Esophagus muscularis mucosa (tissue), 4 donors: ENCODE measurements around the gene KCNG4. TPM values are rescaled to one million over a fixed set of nuclear protein-coding genes. Genes with fewer than 3 reads are reported as not detected.
A peak's percentile ranks its signal among the peaks of the same experiment; 100 is the strongest.

ENCODE experiments used
- DNase-seq: peaks from one replicate; pipeline ENCODE4 v3.0.0-alpha.2; 2017; ENCODE audit errors: extremely low spot score
- H3K27ac ChIP-seq, 4 donors: fragments of 200-600 bp; sonication (generic); replicated peaks in 1 of 4; 1 replicate in 3 of 4; 2 replicates in 1 of 4; pipeline ENCODE4 v1.5.1; 2016 to 2019; ENCODE audit warnings: mild to moderate bottlenecking in 1 of 4
- H3K27me3 ChIP-seq, 4 donors: fragments of 200-600 bp; sonication (generic); one replicate each; pipeline versions ENCODE4 v1.5.1 to v1.6.0; 2016 to 2019
- H3K36me3 ChIP-seq, 4 donors: fragments of 200-600 bp; sonication (generic); one replicate each; pipeline ENCODE4 v1.5.1; 2016 to 2019
- H3K4me1 ChIP-seq, 4 donors: fragments of 200-600 bp; sonication (generic); one replicate each; pipeline ENCODE4 v1.5.1; 2016 to 2019
- H3K4me3 ChIP-seq, 4 donors: fragments of 200-600 bp; sonication (generic); 1 replicate in 2 of 4; 2 replicates in 2 of 4; pipeline ENCODE4 v1.5.1; 2016 to 2019; ENCODE audit warnings: mild to moderate bottlenecking in 4 of 4, moderate library complexity in 1 of 4
- H3K9me3 ChIP-seq, 4 donors: fragments of 200-600 bp; sonication (generic); 1 replicate in 3 of 4; 2 replicates in 1 of 4; pipeline ENCODE4 v1.5.1; 2016 to 2019
- EP300 ChIP-seq: sonication (generic); formaldehyde crosslinking; IDR thresholded peaks from one replicate; pipeline ENCODE4 v1.6.1; 2017; ENCODE audit warnings: antibody characterized with exemption
- POLR2A ChIP-seq: fragments of 450-650 bp; IDR thresholded peaks from one replicate; pipeline ENCODE4 v1.6.1; 2017; ENCODE audit warnings: antibody characterized with exemption, moderate library complexity, mild to moderate bottlenecking, low read depth
- POLR2AphosphoS5 ChIP-seq, 2 donors: sonication (generic); formaldehyde crosslinking; IDR thresholded peaks; one replicate each; pipeline ENCODE4 v1.6.1; 2017; ENCODE audit warnings: antibody characterized with exemption in 2 of 2
- WGBS: methylation state at CpG from one replicate; pipeline ENCODE4 v1.1.5; 2018; 5-methylcytosine and 5-hydroxymethylcytosine counted together
- intact Hi-C: fragments of 100-400 bp; cut with DNase I; formaldehyde crosslinking; loops from one replicate; pipeline ENCODE4 v1.15.1; 2023
- total RNA-seq, 4 donors: library from RNA; depleted of rRNA; stranded (reverse); fragments of >200 nt; gene quantifications; one replicate each; pipeline versions ENCODE4 v1.1.0 to v1.2.1, GENCODE V29; 2016
- TF ChIP-seq, protein P1 (sequence below), 3 experiments: fragments of 200-600 bp in 2 of 3; fragments of 450-650 bp in 1 of 3; sonication (generic) in 2 of 3; IDR thresholded peaks; one replicate each; pipeline ENCODE4 v1.5.1; 2017 to 2019; ENCODE audit warnings: antibody characterized with exemption in 3 of 3, mild to moderate bottlenecking in 2 of 3, moderate library complexity in 1 of 3

The KCNG4 gene, protein sequence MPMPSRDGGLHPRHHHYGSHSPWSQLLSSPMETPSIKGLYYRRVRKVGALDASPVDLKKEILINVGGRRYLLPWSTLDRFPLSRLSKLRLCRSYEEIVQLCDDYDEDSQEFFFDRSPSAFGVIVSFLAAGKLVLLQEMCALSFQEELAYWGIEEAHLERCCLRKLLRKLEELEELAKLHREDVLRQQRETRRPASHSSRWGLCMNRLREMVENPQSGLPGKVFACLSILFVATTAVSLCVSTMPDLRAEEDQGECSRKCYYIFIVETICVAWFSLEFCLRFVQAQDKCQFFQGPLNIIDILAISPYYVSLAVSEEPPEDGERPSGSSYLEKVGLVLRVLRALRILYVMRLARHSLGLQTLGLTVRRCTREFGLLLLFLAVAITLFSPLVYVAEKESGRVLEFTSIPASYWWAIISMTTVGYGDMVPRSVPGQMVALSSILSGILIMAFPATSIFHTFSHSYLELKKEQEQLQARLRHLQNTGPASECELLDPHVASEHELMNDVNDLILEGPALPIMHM
- not detected for total RNA-seq

GRCh38 chr16:84239909-84240308, at the start of gene KCNG4:
Gene KCNG4 (minus strand): TSS chr16:84240012. CDS start chr16:84237485, 2,527 bp downstream.
- Histone ChIP-seq H3K4me3 (no peak within 1 kb of the TSS), H3K27ac (no peak within 1 kb of the TSS), H3K4me1 (peaks cover 0 to 11% (median 3%) of the 10 kb centered on the region in 4 donors), H3K9me3 (no peaks in the 10 kb centered on the region), H3K36me3 (no peaks in the 10 kb centered on the region), H3K27me3 (peaks cover 0 to 55% (median 2%) of the 10 kb centered on the region in 4 donors)
- TF ChIP-seq POLR2A (no peak), POLR2AphosphoS5 (IDR thresholded peaks at IDR 0.05) (no peak), EP300 (no peak)
- TF ChIP-seq, protein P1, sequence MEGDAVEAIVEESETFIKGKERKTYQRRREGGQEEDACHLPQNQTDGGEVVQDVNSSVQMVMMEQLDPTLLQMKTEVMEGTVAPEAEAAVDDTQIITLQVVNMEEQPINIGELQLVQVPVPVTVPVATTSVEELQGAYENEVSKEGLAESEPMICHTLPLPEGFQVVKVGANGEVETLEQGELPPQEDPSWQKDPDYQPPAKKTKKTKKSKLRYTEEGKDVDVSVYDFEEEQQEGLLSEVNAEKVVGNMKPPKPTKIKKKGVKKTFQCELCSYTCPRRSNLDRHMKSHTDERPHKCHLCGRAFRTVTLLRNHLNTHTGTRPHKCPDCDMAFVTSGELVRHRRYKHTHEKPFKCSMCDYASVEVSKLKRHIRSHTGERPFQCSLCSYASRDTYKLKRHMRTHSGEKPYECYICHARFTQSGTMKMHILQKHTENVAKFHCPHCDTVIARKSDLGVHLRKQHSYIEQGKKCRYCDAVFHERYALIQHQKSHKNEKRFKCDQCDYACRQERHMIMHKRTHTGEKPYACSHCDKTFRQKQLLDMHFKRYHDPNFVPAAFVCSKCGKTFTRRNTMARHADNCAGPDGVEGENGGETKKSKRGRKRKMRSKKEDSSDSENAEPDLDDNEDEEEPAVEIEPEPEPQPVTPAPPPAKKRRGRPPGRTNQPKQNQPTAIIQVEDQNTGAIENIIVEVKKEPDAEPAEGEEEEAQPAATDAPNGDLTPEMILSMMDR (IDR thresholded peaks at IDR 0.05): no peak
- DNase-seq: no peak
- 33% methylated on average over 2 of the region's 7 CpGs for WGBS
- intact Hi-C loops: no loop called here

DNA sequence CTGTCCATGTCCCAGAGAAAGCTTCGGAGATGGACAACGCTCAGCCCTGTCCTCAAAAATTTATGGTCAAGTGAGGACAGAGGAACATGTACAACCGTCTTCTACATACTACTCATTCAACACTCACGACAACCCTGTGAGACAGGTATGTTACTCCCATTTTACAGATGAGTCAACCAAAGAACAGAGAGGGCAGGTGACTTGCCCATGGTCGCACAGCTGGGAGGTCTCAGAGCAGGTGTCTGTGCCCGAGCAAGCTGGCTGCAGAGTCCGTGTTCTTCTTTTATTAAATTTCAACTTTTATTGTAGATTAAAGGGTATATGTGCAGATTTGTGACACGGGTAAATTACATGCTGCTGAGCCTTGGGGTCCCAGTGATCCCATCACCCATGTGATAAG, 49.1 kb upstream of the KCNG4 start:
- H3K27ac ChIP-seq: no peak overlapping the region
- peaks cover 25 to 45% (median 29%) of the 10 kb centered on the region in 4 donors for H3K4me1 ChIP-seq
- no peak for DNase-seq
- intact Hi-C loops: no loop called here
- WGBS: 77% methylated on average over 8 of the region's 8 CpGs
- peaks cover 0 to 34% (median 0%) of the 10 kb centered on the region in 4 donors for H3K27me3 ChIP-seq
- no peaks in the 10 kb centered on the region for H3K36me3 ChIP-seq
- peaks cover 0 to 5% (median 0%) of the 10 kb centered on the region in 4 donors for H3K9me3 ChIP-seq
- H3K4me3 ChIP-seq: no peak overlapping the region
- TF ChIP-seq POLR2A: no peak
- TF ChIP-seq EP300: no peak
- no peak for TF ChIP-seq POLR2AphosphoS5 (IDR thresholded peaks at IDR 0.05)
- TF ChIP-seq, protein P1 (IDR thresholded peaks at IDR 0.05): no peak

- Histone ChIP-seq H3K36me3 (no peaks in the 10 kb centered on the region), H3K4me1 (peaks cover 27 to 39% (median 34%) of the 10 kb centered on the region in 4 donors), H3K27ac (peak overlapping the region; percentile 53 to 73 (median 66)), H3K9me3 (peaks cover 0 to 5% (median 0%) of the 10 kb centered on the region in 4 donors), H3K27me3 (peaks cover 0 to 19% (median 0%) of the 10 kb centered on the region in 4 donors), H3K4me3 (no peak overlapping the region)
- no peak for DNase-seq
- intact Hi-C loops: no loop called here
- no peak for TF ChIP-seq POLR2A
- TF ChIP-seq, protein P1 (IDR thresholded peaks at IDR 0.05): no peak
- TF ChIP-seq EP300: peak; percentile 57
- peak; percentile 47 to 68 for TF ChIP-seq POLR2AphosphoS5 (IDR thresholded peaks at IDR 0.05)
- WGBS: 24% methylated on average over 16 of the region's 16 CpGs
Measured at GRCh38 chr16:84286578-84287240, 46.9 kb upstream of the KCNG4 start.

DNA sequence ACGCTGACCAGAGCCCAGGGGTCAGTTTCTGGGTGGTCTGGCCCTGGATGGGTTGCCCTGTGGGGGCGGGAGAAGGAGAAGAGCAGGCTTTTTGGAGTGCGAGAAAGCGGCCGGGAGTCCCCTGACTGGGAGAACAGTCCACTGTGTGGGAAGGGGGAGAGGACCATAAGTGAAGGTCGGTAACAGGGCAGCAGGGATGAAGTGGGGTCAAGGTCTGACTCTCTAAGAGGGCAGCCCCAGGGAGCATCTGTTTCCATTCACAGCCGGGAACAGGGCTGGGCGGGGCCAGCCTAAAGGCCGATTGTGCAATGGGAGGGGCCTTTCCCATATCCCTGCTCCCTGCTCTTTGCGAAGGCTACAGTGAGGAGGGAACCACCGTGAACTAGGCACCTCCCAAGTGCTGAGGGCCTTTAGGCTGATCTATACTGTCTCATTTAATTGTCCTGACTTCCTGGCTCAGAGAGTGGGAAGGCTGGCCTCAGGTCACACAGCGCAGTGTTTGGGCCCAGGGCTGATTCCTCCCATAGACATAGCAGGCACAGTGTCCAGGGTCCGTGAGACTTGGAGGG, 44.4 kb upstream of the KCNG4 start:
- DNase-seq: no peak
- H3K27ac ChIP-seq: peak overlapping the region; percentile 21 to 49 (median 36)
- 56% methylated on average over 13 of the region's 13 CpGs for WGBS
- peaks cover 27 to 35% (median 34%) of the 10 kb centered on the region in 4 donors for H3K4me1 ChIP-seq
- no peaks in the 10 kb centered on the region for H3K36me3 ChIP-seq
- H3K9me3 ChIP-seq: peaks cover 0 to 5% (median 0%) of the 10 kb centered on the region in 4 donors
- intact Hi-C loops: no loop called here
- peak; percentile 35 to 38 for TF ChIP-seq POLR2AphosphoS5 (IDR thresholded peaks at IDR 0.05)
- no peak for TF ChIP-seq POLR2A
- peaks cover 0 to 6% (median 0%) of the 10 kb centered on the region in 4 donors for H3K27me3 ChIP-seq
- no peak overlapping the region for H3K4me3 ChIP-seq
